Measurements from ENCODE around the gene RPA3.

Gene RPA3

GRCh38 chr7:7731732-7732131 lies 13.3 kb upstream of the RPA3 start:
- DNase-seq, result no peak

- no peak for DNase-seq
Observed at GRCh38 chr7:7720750-7721621, 2.6 kb upstream of the RPA3 start.

- DNase-seq, result no peak
Observed at GRCh38 chr7:7720193-7720592, 1.8 kb upstream of the RPA3 start.

GRCh38 chr7:7719236-7719635 lies 829 bp upstream of the RPA3 start:
- DNase-seq, result peak in 1 of 2 donors; percentile 9

GRCh38 chr7:7713730-7714129 lies 4.7 kb downstream of the RPA3 start:
- no peak for DNase-seq

GRCh38 chr7:7710469-7710868 lies 7.9 kb downstream of the RPA3 start:
- DNase-seq, result no peak

- no peak for DNase-seq
Observed at GRCh38 chr7:7709291-7709690, 9.1 kb downstream of the RPA3 start.

- no peak for DNase-seq
Observed at GRCh38 chr7:7707806-7708205, 10.6 kb downstream of the RPA3 start.

GRCh38 chr7:7707246-7707645 lies 11.2 kb downstream of the RPA3 start:
- DNase-seq, result no peak

GRCh38 chr7:7706556-7707172 lies 11.7 kb downstream of the RPA3 start:
- DNase-seq, result no peak

GRCh38 chr7:7706101-7706511 lies 12.3 kb downstream of the RPA3 start:
- no peak for DNase-seq

GRCh38 chr7:7705318-7705717 lies 13.1 kb downstream of the RPA3 start:
- no peak for DNase-seq

GRCh38 chr7:7704867-7705266 lies 13.5 kb downstream of the RPA3 start:
- DNase-seq, result no peak

GRCh38 chr7:7703427-7703826 lies 15.0 kb downstream of the RPA3 start:
- no peak for DNase-seq

GRCh38 chr7:7702826-7703225 lies 15.6 kb downstream of the RPA3 start:
- DNase-seq, result no peak

- DNase-seq, result no peak
Observed at GRCh38 chr7:7701527-7701926, 16.9 kb downstream of the RPA3 start.

GRCh38 chr7:7699970-7700369 lies 18.4 kb downstream of the RPA3 start:
- no peak for DNase-seq

- DNase-seq, result no peak
Observed at GRCh38 chr7:7699380-7699779, 19.0 kb downstream of the RPA3 start.

GRCh38 chr7:7698930-7699329 lies 19.5 kb downstream of the RPA3 start:
- no peak for DNase-seq

GRCh38 chr7:7696458-7697119 lies 21.8 kb downstream of the RPA3 start:
- DNase-seq, result no peak

GRCh38 chr7:7695111-7695817 lies 23.1 kb downstream of the RPA3 start:
- no peak for DNase-seq

GRCh38 chr7:7694542-7694941 lies 23.9 kb downstream of the RPA3 start:
- DNase-seq, result no peak

- no peak for DNase-seq
Observed at GRCh38 chr7:7693881-7694280, 24.5 kb downstream of the RPA3 start.
